Measurements from ENCODE around the gene PROCR. TPM values are rescaled to one million over a fixed set of nuclear protein-coding genes. Genes with fewer than 3 reads are reported as not detected.
"Not testable (repeated sequence)": the region's sequence is repeated elsewhere in the genome, so short reads cannot be mapped to it uniquely, and the experiment has no call there.

Gene PROCR
- total and polyA plus RNA-seq, 9 donors: 31.1 to 51.9 (median 45.1) TPM

GRCh38 chr20:35173576-35174192, 1.8 kb downstream of the PROCR start:
- WGBS (ENCODE audit: insufficient coverage): 74% methylated on average over 7 of the region's 12 CpGs
- H3K36me3 ChIP-seq (ENCODE audit: control insufficient read depth, insufficient read depth, low read length): peaks cover 10% of the 10 kb centered on the region

GRCh38 chr20:35174458-35175216, 2.8 kb downstream of the PROCR start:
- Histone ChIP-seq H3K4me3 (ENCODE audit: low read length) (no peak overlapping the region), H3K27me3 (ENCODE audit: control insufficient read depth, insufficient read depth, low read length) (no peaks in the 10 kb centered on the region), H3K36me3 (ENCODE audit: control insufficient read depth, insufficient read depth, low read length) (peaks cover 10% of the 10 kb centered on the region), H3K27ac (ENCODE audit: low read length) (no peak overlapping the region), H3K9me3 (replicated peaks; ENCODE audit: control insufficient read depth, low read depth, low read length) (no peaks in the 10 kb centered on the region), H3K4me1 (ENCODE audit: control insufficient read depth, insufficient read depth, low read length) (peaks cover 13% of the 10 kb centered on the region)
- WGBS (ENCODE audit: insufficient coverage): 36% methylated on average over 25 of the region's 49 CpGs
- peak; percentile 17 for DNase-seq

More at GRCh38 chr20:35173576-35174192, 1.8 kb downstream of the PROCR start:
- Histone ChIP-seq H3K4me3 (ENCODE audit: low read length) (peak overlapping the region; percentile 8), H3K4me1 (ENCODE audit: control insufficient read depth, insufficient read depth, low read length) (peaks cover 13% of the 10 kb centered on the region), H3K27ac (ENCODE audit: low read length) (no peak overlapping the region), H3K27me3 (ENCODE audit: control insufficient read depth, insufficient read depth, low read length) (no peaks in the 10 kb centered on the region), H3K9me3 (replicated peaks; ENCODE audit: control insufficient read depth, low read depth, low read length) (no peaks in the 10 kb centered on the region)
- DNase-seq: peak; percentile 32

GRCh38 chr20:35176132-35176531, 4.3 kb downstream of the PROCR start:
- Histone ChIP-seq H3K4me1 (ENCODE audit: control insufficient read depth, insufficient read depth, low read length) (peaks cover 13% of the 10 kb centered on the region), H3K27ac (ENCODE audit: low read length) (no peak overlapping the region), H3K36me3 (ENCODE audit: control insufficient read depth, insufficient read depth, low read length) (peaks cover 10% of the 10 kb centered on the region), H3K4me3 (ENCODE audit: low read length) (no peak overlapping the region), H3K27me3 (ENCODE audit: control insufficient read depth, insufficient read depth, low read length) (no peaks in the 10 kb centered on the region), H3K9me3 (replicated peaks; ENCODE audit: control insufficient read depth, low read depth, low read length) (no peaks in the 10 kb centered on the region)
- 88% methylated on average over 14 of the region's 14 CpGs for WGBS (ENCODE audit: insufficient coverage)
- DNase-seq: no peak

- Histone ChIP-seq H3K27ac (ENCODE audit: low read length) (no peak overlapping the region), H3K36me3 (ENCODE audit: control insufficient read depth, insufficient read depth, low read length) (peaks cover 10% of the 10 kb centered on the region), H3K27me3 (ENCODE audit: control insufficient read depth, insufficient read depth, low read length) (no peaks in the 10 kb centered on the region), H3K4me3 (ENCODE audit: low read length) (no peak overlapping the region), H3K9me3 (replicated peaks; ENCODE audit: control insufficient read depth, low read depth, low read length) (no peaks in the 10 kb centered on the region), H3K4me1 (ENCODE audit: control insufficient read depth, insufficient read depth, low read length) (peaks cover 2% of the 10 kb centered on the region)
- DNase-seq: no peak
- 100% methylated on average over 2 of the region's 11 CpGs for WGBS (ENCODE audit: insufficient coverage)
These were observed 7.7 kb downstream of the PROCR start for GRCh38 chr20:35179292-35180212.

- H3K36me3 ChIP-seq (ENCODE audit: control insufficient read depth, insufficient read depth, low read length): peaks cover 10% of the 10 kb centered on the region
- H3K27ac ChIP-seq (ENCODE audit: low read length): no peak overlapping the region
- WGBS (ENCODE audit: insufficient coverage): 67% methylated on average over 2 of the region's 5 CpGs
- no peak for DNase-seq
- H3K4me1 ChIP-seq (ENCODE audit: control insufficient read depth, insufficient read depth, low read length): no peaks in the 10 kb centered on the region
- H3K9me3 ChIP-seq (replicated peaks; ENCODE audit: control insufficient read depth, low read depth, low read length): no peaks in the 10 kb centered on the region
- no peak overlapping the region for H3K4me3 ChIP-seq (ENCODE audit: low read length)
- no peaks in the 10 kb centered on the region for H3K27me3 ChIP-seq (ENCODE audit: control insufficient read depth, insufficient read depth, low read length)
These were observed 8.4 kb downstream of the PROCR start for GRCh38 chr20:35180266-35180665.

GRCh38 chr20:35181731-35182130, 9.9 kb downstream of the PROCR start:
- H3K9me3 ChIP-seq (replicated peaks; ENCODE audit: control insufficient read depth, low read depth, low read length): no peaks in the 10 kb centered on the region
- peaks cover under 1% of the 10 kb centered on the region for H3K36me3 ChIP-seq (ENCODE audit: control insufficient read depth, insufficient read depth, low read length)
- H3K27ac ChIP-seq (ENCODE audit: low read length): no peak overlapping the region
- H3K27me3 ChIP-seq (ENCODE audit: control insufficient read depth, insufficient read depth, low read length): no peaks in the 10 kb centered on the region
- DNase-seq: no peak
- H3K4me1 ChIP-seq (ENCODE audit: control insufficient read depth, insufficient read depth, low read length): no peaks in the 10 kb centered on the region
- no peak overlapping the region for H3K4me3 ChIP-seq (ENCODE audit: low read length)

GRCh38 chr20:35186691-35187289, 14.9 kb downstream of the PROCR start:
- not testable (repeated sequence) for H3K27ac ChIP-seq (ENCODE audit: low read length); H3K4me3 ChIP-seq (ENCODE audit: low read length); DNase-seq; H3K27me3 ChIP-seq (ENCODE audit: control insufficient read depth, insufficient read depth, low read length); H3K9me3 ChIP-seq (replicated peaks; ENCODE audit: control insufficient read depth, low read depth, low read length); H3K4me1 ChIP-seq (ENCODE audit: control insufficient read depth, insufficient read depth, low read length); H3K36me3 ChIP-seq (ENCODE audit: control insufficient read depth, insufficient read depth, low read length)
- 75% methylated on average over 7 of the region's 10 CpGs for WGBS (ENCODE audit: insufficient coverage)

- Histone ChIP-seq H3K36me3 (ENCODE audit: control insufficient read depth, insufficient read depth, low read length) (no peaks in the 10 kb centered on the region), H3K9me3 (replicated peaks; ENCODE audit: control insufficient read depth, low read depth, low read length) (no peaks in the 10 kb centered on the region), H3K27ac (ENCODE audit: low read length) (no peak overlapping the region), H3K4me3 (ENCODE audit: low read length) (no peak overlapping the region), H3K27me3 (ENCODE audit: control insufficient read depth, insufficient read depth, low read length) (no peaks in the 10 kb centered on the region), H3K4me1 (ENCODE audit: control insufficient read depth, insufficient read depth, low read length) (no peaks in the 10 kb centered on the region)
- DNase-seq: no peak
- no CpG with 5 or more reads among the region's 5 CpGs for whole genome bisulfite sequencing (ENCODE audit: insufficient coverage)
These were observed 15.8 kb downstream of the PROCR start for GRCh38 chr20:35187584-35188190.

GRCh38 chr20:35189223-35189622, 17.4 kb downstream of the PROCR start:
- not testable (repeated sequence) for H3K36me3 ChIP-seq (ENCODE audit: control insufficient read depth, insufficient read depth, low read length); H3K27ac ChIP-seq (ENCODE audit: low read length); H3K4me3 ChIP-seq (ENCODE audit: low read length); H3K9me3 ChIP-seq (replicated peaks; ENCODE audit: control insufficient read depth, low read depth, low read length); H3K27me3 ChIP-seq (ENCODE audit: control insufficient read depth, insufficient read depth, low read length); H3K4me1 ChIP-seq (ENCODE audit: control insufficient read depth, insufficient read depth, low read length); DNase-seq
- 78% methylated on average over 4 of the region's 8 CpGs for WGBS (ENCODE audit: insufficient coverage)
